ENCODE results near the gene FAM53C. TPM values are rescaled to one million over a fixed set of nuclear protein-coding genes. Genes with fewer than 3 reads are reported as not detected.
"Not testable (repeated sequence)": the region's sequence is repeated elsewhere in the genome, so short reads cannot be mapped to it uniquely, and the experiment has no call there.

The FAM53C gene
- total RNA-seq, 4 donors from 2014 or later: 26.3 to 30.5 (median 29.8) TPM

DNA sequence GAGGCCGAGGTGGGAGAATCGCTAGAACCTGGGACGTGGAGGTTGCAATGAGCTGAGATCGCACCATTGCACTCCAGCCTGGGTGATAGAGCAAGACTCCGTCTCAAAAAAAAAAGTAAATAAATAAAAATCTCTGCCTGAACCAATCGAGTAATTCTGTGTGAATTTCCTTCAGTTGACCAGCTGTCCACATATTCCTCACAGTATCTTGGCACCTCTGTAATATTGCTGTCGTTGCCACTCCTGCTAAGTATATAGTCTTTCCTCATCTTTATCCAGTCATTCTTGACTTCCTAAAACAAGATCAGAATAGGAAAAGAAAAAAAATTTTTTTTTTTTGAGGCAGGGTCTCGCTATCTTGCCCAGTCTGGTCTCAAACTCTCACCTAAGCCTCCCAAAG lies 44.3 kb downstream of the FAM53C start:
- Histone ChIP-seq H3K27me3 (no peaks in the 10 kb centered on the region), H3K9me3 (no peaks in the 10 kb centered on the region), H3K4me1 (no peaks in the 10 kb centered on the region), H3K36me3 (peaks cover 6 to 99% of the 10 kb centered on the region in 2 donors), H3K4me3 (no peak overlapping the region), H3K27ac (no peak overlapping the region)
- 92 to 95% methylated on average over 7 to 8 of the region's 8 CpGs for WGBS, 2 donors (ENCODE audit: low coverage in 1 of 2)
- ATAC-seq: no peak
- TF ChIP-seq, protein P1, sequence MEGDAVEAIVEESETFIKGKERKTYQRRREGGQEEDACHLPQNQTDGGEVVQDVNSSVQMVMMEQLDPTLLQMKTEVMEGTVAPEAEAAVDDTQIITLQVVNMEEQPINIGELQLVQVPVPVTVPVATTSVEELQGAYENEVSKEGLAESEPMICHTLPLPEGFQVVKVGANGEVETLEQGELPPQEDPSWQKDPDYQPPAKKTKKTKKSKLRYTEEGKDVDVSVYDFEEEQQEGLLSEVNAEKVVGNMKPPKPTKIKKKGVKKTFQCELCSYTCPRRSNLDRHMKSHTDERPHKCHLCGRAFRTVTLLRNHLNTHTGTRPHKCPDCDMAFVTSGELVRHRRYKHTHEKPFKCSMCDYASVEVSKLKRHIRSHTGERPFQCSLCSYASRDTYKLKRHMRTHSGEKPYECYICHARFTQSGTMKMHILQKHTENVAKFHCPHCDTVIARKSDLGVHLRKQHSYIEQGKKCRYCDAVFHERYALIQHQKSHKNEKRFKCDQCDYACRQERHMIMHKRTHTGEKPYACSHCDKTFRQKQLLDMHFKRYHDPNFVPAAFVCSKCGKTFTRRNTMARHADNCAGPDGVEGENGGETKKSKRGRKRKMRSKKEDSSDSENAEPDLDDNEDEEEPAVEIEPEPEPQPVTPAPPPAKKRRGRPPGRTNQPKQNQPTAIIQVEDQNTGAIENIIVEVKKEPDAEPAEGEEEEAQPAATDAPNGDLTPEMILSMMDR (IDR thresholded peaks at IDR 0.05): no peak
- TF ChIP-seq POLR2AphosphoS5 (IDR thresholded peaks at IDR 0.05) (no peak), POLR2A (IDR thresholded peaks at IDR 0.05) (no peak), EP300 (IDR thresholded peaks at IDR 0.05) (no peak)

- Histone ChIP-seq H3K4me3 (no peak overlapping the region), H3K36me3 (peaks cover 0 to 91% of the 10 kb centered on the region in 2 donors), H3K4me1 (no peaks in the 10 kb centered on the region), H3K27ac (no peak overlapping the region), H3K27me3 (no peaks in the 10 kb centered on the region), H3K9me3 (no peaks in the 10 kb centered on the region)
- WGBS, 2 donors (ENCODE audit: low coverage in 1 of 2): 50 to 86% methylated on average over 1 of the region's 1 CpG
- TF ChIP-seq POLR2A (IDR thresholded peaks at IDR 0.05) (no peak), EP300 (IDR thresholded peaks at IDR 0.05) (no peak), POLR2AphosphoS5 (IDR thresholded peaks at IDR 0.05) (no peak)
- TF ChIP-seq, protein P1 (IDR thresholded peaks at IDR 0.05): no peak
- ATAC-seq: no peak
Measured at GRCh38 chr5:138385660-138386059, 47.6 kb downstream of the FAM53C start.

DNA sequence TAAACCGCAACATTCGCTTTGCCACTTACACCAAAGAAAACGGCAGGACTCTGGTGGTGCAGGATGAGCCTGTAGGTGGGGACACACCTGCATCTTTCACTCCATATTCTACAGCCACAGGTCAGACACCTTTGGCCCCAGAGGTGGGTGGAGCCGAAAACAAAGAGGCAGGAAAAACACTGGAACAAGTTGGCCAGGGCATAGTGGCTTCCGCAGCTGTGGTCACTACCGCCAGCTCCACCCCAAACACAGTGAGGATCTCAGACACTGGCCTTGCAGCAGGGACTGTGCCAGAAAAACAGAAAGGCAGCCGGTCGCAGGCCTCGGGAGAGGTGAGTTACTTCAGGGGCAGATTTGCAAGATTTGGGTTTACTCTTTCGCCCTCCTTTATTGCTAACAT lies 48.2 kb downstream of the FAM53C start:
- 66 to 93% methylated on average over 4 to 9 of the region's 10 CpGs for WGBS, 2 donors (ENCODE audit: low coverage in 1 of 2)
- Histone ChIP-seq H3K27ac (no peak overlapping the region), H3K4me3 (no peak overlapping the region), H3K27me3 (no peaks in the 10 kb centered on the region), H3K9me3 (no peaks in the 10 kb centered on the region), H3K36me3 (peaks cover 0 to 91% of the 10 kb centered on the region in 2 donors), H3K4me1 (peaks cover 0 to 3% (median 0%) of the 10 kb centered on the region in 3 donors)
- ATAC-seq: no peak
- TF ChIP-seq, protein P1 (IDR thresholded peaks at IDR 0.05): no peak
- TF ChIP-seq POLR2A (IDR thresholded peaks at IDR 0.05): no peak
- TF ChIP-seq EP300 (IDR thresholded peaks at IDR 0.05): no peak
- TF ChIP-seq POLR2AphosphoS5 (IDR thresholded peaks at IDR 0.05): no peak

- Histone ChIP-seq H3K27ac (no peak overlapping the region), H3K4me3 (no peak overlapping the region), H3K4me1 (peaks cover 0 to 22% (median 3%) of the 10 kb centered on the region in 3 donors), H3K9me3 (no peaks in the 10 kb centered on the region), H3K27me3 (no peaks in the 10 kb centered on the region), H3K36me3 (peaks cover 0 to 91% of the 10 kb centered on the region in 2 donors)
- 91 to 97% methylated on average over 3 of the region's 3 CpGs for WGBS, 2 donors (ENCODE audit: low coverage in 1 of 2)
- no peak for ATAC-seq
- TF ChIP-seq POLR2A (IDR thresholded peaks at IDR 0.05) (no peak), POLR2AphosphoS5 (IDR thresholded peaks at IDR 0.05) (no peak), EP300 (IDR thresholded peaks at IDR 0.05) (no peak)
- TF ChIP-seq, protein P1 (IDR thresholded peaks at IDR 0.05): no peak
Measured at GRCh38 chr5:138389332-138389731, 51.3 kb downstream of the FAM53C start.

- not testable (repeated sequence) for ATAC-seq, H3K9me3 ChIP-seq, H3K4me3 ChIP-seq, H3K27me3 ChIP-seq, H3K27ac ChIP-seq
- peaks cover 0 to 91% of the 10 kb centered on the region in 2 donors for H3K36me3 ChIP-seq
- 90 to 95% methylated on average over 6 to 10 of the region's 10 CpGs for WGBS, 2 donors (ENCODE audit: low coverage in 1 of 2)
- peaks cover 0 to 22% (median 3%) of the 10 kb centered on the region in 3 donors for H3K4me1 ChIP-seq
Measured at GRCh38 chr5:138389911-138390310, 51.8 kb downstream of the FAM53C start.

All from gastroesophageal sphincter (tissue), 4 donors.